ENCODE measurements around the gene CCNC.

Gene CCNC

DNA sequence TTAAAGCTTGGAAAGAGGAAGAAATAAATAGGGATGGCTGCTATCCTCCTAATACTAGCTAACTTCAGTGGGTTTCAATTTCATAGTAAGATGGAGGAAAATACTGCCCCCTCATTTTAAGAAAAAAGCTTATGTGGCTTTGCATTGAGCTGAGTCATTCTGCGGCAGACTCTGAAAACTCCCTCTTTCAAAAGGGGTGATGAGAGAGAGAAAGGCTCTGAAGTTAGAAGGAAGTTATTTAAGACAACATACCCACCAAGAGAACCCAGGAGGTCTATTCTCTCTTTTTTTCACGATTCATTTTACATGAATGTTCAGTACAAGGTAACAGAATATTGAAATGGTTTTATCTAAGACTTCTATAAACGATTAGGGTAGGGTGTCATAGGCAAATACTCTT is 42.7 kb upstream of the CCNC start:
- TF ChIP-seq, protein P1, sequence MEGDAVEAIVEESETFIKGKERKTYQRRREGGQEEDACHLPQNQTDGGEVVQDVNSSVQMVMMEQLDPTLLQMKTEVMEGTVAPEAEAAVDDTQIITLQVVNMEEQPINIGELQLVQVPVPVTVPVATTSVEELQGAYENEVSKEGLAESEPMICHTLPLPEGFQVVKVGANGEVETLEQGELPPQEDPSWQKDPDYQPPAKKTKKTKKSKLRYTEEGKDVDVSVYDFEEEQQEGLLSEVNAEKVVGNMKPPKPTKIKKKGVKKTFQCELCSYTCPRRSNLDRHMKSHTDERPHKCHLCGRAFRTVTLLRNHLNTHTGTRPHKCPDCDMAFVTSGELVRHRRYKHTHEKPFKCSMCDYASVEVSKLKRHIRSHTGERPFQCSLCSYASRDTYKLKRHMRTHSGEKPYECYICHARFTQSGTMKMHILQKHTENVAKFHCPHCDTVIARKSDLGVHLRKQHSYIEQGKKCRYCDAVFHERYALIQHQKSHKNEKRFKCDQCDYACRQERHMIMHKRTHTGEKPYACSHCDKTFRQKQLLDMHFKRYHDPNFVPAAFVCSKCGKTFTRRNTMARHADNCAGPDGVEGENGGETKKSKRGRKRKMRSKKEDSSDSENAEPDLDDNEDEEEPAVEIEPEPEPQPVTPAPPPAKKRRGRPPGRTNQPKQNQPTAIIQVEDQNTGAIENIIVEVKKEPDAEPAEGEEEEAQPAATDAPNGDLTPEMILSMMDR (conservative IDR thresholded peaks at IDR 0.05), result no peak
- TF ChIP-seq ZFX (IDR thresholded peaks at IDR 0.05), result no peak
- no peak overlapping the region for H3K27ac ChIP-seq

DNA sequence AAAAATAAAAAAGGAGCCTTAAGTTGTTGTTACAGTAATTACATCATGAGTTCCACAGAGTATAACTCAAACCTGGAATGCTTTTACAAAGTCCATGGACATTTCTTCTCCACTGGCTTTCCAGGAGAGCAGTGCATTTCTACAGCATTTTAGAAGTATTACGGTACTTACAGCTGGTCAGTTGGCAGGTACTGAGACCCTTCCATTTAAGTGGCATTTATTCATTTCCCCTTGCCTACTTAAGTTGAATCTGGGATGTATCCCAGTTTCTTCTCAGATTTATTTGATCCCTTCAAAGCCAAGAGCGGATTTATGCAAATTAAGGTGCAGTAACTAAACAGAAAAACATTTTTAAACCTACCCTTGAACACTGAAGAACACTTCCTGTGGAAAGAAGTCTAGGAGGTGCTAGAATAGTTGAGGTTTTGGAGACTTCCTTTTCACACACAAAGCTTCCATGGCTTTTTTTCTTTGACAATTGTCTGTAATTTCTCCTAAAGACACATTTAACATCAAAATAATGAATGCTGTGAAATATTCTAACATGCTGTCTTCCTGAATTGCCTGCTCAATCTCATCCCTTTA is 41.5 kb upstream of the CCNC start:
- H3K27ac ChIP-seq, result no peak overlapping the region
- TF ChIP-seq, protein P1 (conservative IDR thresholded peaks at IDR 0.05), result no peak
- no peak for TF ChIP-seq ZFX (IDR thresholded peaks at IDR 0.05)

DNA sequence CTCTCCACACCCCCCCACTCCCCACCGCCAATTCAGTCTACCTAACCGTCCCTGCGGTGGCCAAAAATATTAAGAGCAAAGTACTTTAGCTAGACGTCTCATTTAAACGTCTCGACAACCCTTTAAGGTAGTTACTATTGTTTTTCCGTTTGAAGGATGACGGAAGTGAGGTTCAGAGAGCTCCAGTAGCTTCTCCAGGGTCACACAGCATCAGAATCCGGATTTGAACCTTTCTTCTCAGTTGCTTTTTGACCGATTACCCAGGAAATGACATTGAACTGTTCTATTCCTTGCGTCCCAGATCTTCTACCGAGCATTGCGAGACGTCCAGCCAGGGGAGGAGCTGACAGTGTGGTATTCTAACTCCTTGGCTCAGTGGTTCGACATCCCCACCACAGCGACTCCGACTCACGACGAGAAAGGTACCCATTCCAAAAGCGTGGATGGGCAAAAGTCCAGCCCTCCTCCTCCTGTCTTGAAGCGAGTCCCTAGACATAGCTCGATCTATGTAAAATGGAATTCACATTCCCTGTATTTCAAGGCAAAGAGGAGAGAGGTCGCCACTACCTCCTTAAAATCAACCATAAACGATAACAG is 40.5 kb upstream of the CCNC start:
- no peak overlapping the region for H3K27ac ChIP-seq
- TF ChIP-seq, protein P1 (conservative IDR thresholded peaks at IDR 0.05), result no peak
- TF ChIP-seq ZFX (IDR thresholded peaks at IDR 0.05), result no peak

DNA sequence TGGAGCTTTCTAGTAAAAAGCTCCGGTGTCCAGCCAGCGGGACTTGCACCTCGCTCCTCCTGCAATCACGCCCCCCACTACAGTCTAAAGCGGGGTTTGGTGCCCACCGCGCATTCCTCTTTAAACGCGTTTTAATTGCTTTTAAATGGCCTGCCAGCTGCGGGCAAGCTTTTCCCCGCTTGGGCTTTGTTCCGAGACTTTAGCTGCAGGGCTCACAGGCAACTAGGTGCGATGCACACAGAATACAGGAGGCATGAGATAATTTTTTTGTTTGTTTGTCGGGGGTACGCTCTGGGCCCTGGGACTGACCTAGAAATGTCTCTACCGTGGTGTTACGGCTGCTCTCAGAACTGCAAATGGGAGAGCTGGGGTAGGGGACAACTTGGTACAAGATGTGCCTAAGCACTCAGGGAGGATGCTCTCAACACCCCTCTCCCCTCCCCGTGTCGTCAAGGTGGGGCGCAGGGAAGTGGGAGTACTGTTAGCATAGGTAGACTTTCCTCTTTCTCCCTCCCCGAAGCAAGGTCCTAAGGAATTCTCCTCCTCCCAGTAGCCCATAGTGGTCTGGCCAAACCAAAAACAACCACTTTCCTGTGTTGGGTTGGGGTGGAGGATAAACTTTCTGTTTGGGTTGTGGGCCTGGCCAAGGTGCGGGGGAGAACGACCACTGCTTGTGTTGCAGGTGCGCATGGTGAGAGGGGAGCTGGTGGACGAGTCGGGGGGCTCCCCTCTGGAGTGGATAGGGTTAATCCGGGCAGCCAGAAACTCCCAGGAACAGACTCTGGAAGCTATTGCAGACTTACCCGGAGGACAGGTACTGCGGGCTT is 39.8 kb upstream of the CCNC start:
- TF ChIP-seq, protein P1 (conservative IDR thresholded peaks at IDR 0.05), result no peak
- TF ChIP-seq ZFX (IDR thresholded peaks at IDR 0.05), result no peak
- H3K27ac ChIP-seq, result no peak overlapping the region

DNA sequence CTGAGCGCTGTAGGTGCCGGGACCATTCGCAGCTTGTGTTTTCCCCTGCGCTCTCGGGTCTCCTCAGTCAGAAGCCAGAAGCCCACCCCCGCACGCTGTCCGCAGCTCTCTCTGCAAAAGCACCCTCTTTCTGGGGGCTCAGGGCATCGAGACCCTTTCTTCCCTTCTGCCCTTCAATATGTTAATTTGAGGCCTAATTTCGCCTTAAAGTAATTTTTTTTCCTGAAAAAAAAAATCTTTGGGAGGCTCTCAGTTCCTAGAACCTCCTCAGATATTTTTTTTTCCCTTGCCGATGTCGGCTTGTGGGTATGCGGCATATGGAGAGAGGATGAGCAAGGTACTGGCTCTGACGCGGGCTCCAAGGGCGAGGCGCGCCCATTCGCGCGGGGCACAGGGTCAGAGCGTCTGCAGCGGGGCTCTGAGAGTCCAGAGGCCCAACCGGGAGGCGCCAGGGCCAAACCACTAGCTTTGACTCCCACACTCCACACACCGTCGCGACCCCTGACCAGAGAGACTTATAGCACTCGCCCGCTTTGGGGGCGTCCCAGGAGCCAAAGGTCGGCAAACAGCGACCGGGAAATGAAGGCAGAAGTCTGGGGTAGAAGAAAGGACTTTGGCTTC is 39.1 kb upstream of the CCNC start:
- H3K27ac ChIP-seq, result no peak overlapping the region
- TF ChIP-seq, protein P1 (conservative IDR thresholded peaks at IDR 0.05), result no peak
- no peak for TF ChIP-seq ZFX (IDR thresholded peaks at IDR 0.05)

DNA sequence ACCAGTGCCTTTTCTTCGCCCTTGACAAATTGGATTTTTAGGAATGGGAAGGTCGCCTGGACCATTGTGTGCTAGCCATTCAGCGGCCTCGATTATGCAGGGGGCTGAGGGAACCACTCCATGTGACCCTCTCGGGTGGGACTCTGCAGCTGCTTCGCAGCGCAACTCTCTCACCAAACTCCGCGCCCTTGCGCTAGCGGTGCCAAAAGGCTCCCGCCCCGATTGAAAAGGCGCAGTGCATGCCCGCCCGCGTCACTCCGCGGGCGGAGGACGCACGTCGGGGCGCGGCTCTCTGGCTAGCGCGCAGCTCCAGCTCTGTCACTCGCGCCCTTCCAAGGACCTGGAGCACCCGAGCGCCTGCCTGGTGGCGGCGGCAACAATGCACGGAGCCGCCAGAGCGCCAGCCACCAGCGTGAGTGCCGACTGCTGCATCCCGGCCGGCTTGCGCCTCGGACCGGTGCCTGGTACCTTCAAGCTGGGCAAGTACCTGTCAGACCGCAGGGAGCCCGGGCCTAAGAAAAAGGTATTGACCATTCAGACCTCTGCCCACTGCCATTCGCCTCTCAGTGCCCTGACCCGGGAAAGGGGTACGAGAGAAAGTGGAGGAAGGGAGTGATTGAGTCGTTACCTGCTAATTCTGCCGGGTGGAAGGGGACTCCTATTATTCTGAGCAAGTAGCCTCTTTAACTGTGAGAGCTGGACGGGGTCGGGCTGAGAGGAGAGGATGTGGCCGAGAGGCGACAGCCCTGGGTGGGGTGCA is 38.4 kb upstream of the CCNC start, which contains the start of gene PRDM13:
Gene PRDM13 (plus strand): TSS at position 178 of the 760 bp plus-strand sequence. CDS start 202 bp downstream, at position 380.
- TF ChIP-seq, protein P1 (conservative IDR thresholded peaks at IDR 0.05), result no peak
- TF ChIP-seq ZFX (IDR thresholded peaks at IDR 0.05), result no peak

More for the DNA sequence above, 38.4 kb upstream of the CCNC start, which contains the start of gene PRDM13:
- no peak within 1 kb of the TSS for H3K27ac ChIP-seq

All from C4-2B (cell line).